ENCODE data around the gene TADA2B.

The TADA2B gene

DNA sequence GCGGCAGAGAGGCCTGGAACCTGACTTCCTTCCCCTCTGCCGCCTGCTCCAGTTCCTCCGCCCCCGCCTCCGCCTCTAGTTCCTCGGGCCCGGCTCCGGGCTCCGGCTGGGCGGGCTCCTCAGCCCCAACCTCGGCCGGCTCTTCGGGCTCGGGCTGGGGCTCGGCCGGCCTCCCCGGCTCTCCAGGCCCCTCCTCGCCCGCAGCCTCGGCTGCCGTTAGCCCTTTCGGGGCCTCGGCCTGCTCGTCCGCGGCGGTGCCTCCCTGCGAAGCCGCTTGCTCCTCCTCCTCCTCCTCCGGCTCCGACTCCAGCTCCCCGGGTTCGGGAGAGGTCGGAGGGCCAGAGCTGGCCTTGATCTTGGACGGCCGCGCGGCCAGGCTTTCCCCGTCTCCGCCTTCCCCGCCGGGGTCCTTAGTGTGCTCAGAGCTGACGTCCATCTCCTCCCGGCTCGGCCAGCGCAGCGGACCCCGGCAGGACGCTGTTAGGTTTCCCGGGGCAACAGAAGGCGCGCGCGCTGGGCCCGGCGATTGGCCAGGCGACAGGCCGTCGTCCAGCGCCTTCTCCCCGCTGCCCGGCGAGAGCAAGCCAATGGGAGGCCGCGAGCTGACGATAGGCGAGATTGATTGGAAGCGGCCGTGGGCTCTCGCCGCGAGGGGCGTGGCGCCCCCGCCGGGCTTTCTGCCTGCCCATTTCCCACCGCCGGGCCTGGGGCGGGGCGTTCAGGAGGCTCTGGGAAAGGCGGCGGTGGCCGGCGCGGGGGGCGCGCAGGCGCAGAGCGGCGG lies 479 bp upstream of the TADA2B start:
- peak; percentile 96 for DNase-seq

DNA sequence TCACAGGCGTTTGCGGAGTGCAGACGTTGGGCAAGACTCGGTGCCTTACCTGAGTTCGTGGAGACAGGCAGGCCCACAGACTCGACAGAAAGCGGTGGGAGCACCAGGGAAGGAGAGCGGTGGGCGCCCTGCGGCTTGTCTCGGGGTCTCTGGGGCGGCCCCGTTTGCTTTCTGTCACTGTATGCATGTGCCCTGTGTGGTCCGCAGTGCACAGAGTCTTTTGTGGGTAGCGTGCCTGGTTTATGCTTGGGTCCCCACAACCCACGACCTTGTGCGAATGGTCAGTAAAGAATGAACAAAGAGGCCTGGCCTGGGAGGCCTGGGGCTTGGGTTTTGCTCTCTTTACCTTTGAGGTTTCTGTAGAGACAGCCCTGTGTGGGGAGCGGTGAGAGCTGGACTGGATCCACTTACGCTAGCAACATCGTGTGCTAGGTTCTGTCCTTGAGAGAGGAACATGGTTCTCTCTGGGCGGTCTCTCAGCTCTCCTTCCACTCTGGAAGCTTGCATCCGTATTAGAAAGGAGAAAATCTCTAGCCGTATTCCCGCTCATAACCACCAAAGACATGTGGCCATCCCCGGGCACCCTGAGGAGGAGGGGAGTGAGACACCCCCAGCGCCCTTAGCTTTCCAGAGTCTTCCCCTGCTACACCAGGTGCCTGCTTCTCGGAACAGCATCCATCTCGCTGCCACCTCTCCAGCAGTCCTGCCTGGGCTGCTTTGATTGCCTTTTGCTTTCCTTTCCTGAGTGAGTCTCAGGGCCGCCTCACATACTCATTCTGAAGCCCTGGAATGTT lies 1.2 kb downstream of the TADA2B start:
- no peak for DNase-seq

DNA sequence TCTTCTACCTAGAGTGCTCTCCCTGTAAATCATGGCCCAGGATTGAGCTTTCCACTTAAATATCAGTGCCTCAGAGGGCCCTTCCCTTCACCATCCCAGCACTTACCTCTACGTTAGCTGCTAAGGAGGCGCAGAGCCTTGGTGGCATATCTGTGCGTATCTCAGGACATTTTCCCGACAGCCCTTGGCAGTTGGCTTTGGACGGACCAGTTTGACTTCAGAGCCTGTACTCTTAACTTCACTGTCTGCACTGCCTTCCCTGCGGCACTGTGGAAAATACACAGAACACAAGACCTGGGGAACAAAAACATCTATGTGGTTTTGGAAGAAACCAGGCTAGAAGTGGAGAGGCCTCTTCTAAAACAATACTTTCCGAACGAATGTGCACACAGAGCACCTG lies 2.4 kb downstream of the TADA2B start:
- no peak for DNase-seq

DNA sequence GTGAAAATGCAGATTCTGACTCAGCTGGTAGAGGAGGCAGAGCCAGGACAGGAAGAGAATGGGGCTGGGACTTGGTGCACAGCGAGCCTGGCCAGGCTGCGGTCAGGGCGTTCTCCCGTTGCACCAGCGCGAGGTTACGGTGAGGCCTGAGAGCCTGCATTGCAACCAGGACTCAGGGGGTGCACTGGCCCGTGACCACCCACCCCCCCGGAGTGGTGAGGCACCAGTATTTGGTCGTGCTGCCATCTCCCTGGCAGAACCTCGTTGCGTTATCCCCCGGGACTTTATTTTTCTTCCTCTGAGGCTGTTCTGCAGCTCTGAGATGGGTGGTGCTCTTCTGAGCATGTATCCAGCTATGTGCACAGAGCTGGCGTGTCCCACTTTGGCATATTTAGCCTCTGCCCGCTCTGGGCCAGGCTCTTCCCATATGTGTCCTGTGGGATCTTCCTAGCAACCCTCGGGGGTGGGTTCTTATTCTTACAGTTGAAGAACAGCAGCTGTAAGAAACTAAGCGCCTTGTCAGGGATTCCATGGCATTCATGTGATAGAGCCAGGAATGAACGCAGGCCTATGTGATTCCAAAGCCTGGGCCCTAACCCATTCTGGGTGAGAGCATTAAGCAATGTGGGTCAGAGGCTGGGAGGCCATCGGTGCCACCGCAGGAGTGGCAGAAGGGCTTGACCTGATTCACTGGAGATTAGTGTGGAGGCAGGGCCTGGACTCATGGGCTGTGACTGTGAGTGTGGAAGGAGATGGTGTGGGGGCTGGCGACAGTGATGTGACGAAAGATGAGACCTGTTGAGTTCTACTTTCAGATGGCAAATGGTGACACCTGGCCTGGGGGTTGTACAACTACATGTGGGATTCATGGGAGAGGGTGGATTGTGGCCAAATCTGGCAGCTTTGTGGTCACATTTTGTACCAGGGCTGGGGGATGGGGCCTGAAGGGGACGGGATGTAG lies 3.1 kb downstream of the TADA2B start:
- DNase-seq, result no peak

DNA sequence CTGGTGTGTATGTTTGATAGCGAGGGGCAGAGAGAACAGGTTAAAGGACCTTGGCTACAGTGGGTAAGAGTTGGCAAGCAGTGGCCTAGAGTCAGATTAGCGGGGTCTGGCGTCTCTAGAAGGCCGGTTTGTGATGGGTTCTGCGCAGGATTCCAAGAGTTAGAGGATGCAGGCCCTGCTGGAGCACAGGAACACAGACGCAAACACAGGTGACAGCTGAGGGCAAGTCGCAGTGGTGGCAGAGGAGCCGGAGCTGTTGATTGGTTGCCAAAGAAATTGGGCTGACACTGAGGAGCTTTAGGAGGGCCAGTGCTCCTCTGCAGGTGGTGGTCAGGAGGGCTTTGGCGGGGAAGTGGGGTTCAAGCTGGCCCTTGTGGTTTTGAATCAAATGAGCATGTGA lies 3.8 kb downstream of the TADA2B start:
- no peak for DNase-seq

DNA sequence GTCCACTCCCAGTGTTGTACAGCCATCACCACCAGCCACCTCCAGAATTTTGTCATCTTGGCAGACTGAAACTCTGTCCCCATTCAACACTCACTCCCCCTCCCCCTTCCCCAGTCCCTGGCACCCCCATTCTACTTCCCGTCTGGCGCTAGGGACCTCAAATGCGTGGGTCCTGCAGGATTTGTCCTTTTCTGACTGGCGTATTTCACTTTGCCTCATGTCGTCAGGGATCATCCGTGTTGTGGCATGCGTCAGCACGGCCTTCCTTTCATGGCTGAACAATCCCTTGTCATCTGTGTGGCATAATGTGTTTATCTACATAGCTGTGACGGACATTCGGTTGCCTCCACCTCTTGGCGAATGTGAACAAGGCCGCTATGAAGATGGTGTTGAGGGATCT lies 5.5 kb downstream of the TADA2B start:
- DNase-seq, result no peak

DNA sequence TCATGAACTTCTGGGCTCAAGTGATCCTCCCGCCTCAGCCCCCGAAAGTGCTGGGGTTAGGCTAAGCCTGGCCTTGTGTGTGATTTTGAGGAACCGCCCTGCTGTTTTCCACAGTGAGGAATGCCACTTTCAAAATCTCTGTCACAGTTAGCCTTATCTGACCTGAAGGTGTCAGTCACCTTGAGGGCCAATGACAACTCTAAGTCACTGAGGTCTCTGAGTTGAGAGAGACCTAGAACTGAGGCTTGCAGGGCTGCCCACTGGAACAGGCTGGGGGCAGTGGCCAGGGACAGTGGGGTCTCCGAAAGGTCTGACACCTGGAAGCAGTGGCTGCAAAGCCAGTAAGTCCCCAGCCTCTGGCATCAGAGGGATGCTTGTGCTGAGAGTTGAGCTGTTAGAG lies 6.1 kb downstream of the TADA2B start:
- no peak for DNase-seq

DNA sequence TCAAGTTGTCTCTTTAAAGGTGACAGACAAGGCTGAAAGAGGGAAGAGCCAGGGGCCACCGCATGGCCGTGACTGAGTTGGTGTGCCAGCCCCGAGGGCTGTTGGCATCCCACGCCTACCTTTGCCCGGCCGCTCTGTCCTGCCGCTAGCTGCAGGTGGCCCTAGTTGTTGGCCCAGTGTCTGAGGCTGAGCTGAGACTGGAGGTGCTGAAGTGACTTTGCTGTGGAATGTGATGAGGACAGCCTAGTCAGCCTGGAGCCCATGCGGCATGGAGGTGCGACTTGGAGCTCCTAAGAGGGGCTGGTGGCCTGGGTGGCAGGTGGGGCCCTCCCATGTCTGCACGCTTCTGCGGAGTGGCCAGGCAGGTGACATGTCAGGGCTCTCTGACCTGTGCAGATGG lies 6.6 kb downstream of the TADA2B start:
- DNase-seq, result no peak

DNA sequence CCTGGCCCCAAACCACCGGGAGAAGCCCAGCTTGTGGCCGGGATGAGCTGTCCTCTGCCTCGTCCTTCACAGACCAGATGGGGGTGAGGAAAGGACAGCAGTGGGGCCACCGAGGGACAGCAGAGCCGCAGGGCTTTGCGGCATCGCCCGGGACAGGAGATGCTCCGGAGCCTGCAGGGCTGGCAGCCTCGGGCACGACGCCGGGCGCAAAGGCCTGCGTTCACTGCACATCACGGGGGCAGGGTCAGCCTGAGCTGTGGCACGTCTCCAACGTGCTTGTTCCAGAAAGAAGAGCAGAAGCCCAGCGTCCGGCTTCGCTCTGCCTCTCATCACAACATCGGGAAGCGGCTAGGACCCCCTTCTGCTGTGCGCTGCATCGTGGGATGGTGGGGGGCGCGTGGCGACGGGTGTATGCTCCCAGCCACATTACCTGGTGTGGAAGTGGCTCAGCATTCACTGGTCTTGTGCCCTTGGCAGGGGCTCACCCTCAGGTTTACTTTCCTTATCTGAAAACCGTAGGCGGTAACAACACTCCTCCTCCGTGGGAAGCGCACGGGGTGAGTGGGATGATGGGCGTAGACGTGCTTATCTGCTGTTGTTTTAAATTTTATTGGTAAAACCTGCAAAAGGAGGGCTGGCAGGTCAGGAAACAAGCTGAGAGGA lies 7.4 kb downstream of the TADA2B start:
- no peak for DNase-seq

DNA sequence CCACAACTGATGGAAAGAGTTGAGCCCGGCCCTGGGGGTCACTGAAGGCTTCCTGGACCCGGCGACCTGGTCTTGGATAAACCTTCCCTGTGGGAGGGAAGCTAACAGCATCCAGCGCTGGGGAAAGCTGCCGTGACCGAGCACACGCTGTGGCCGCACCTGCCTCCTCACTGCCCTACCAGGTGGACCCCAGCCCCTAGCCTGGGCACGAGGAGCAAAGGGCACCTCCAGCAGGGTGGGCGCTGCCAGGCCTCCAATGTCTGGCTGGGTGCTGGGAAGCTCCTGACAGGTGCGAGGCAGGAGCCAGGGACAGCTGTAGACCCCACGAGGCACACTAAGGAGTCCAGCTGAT lies 7.9 kb downstream of the TADA2B start:
- DNase-seq, result no peak

DNA sequence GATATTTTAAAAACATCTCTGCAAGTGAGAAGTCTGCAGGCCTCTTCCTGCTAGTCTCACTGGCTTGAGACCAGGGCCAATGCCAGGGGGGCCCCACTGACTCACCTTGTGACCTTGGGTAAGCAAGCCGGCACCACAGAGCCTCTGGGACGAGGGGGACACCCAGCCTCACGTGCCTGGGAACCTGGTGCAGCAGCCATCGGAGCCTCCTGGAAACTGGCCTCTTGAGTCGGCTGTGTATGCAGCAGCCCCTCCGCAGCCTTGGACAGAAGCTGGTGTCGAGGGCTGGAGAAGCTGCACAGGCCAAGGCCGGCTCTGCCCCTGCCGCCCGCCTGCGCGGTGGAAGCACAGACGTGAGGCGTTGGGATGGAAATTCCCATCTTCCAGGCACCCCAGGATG lies 8.7 kb downstream of the TADA2B start:
- no peak for DNase-seq

DNA sequence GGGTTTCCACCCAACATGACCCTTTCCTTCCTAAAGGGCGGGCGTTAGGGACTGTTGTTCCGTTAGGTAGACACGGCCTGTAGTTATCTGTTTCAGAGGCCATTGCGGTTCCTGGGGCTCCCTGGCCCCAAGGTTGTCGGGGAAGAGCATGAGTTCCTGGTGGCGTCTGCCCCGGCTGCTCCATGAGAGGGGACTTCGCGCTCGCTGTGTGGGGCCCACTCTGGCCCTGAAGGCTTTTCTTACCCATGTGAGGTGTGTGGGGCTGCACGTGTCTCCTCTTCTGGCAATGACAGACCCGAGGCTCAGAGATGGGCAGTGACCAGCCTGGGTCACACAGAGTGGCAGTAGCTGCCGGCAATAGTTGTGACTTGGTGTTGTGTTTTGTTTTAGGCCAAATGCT lies 9.1 kb downstream of the TADA2B start:
- no peak for DNase-seq

DNA sequence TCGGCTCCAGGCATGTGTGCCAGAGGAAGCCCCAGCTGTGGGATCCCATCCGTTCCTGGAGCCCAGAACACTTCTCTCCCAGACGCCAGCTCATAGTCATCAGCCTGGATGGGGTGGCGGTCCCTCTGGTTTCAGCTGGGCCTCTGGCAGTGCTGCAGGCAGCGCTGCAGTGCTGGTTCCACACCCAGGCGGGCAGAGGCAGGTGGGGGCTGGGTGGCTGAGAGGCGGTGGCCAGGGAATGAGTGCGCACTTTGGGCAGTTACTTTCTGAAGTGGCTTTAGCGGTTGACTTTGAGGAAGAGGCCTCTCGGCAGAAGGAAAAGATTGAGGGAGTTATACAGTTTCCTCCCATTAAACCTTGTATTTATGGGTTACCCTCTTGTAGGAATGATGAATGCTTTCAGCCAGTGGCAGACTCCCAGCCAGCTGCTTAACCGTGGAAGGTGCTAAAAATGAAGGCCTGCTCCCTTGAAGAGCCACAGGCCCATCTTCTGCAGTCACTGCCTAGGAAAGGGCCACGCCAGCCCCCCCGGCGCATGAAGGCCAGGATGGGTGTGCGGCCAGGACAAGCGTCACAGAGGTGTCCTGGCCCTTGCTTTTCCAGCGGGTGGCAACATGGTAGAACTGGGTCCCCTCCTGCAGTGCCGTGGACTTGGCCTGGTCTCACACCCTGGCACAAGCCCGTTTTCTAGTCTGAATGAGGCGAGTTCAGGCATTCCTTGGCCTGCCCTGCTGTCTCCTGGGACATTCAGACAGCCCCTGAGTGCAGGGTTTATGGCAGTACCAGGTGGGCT lies 9.9 kb downstream of the TADA2B start:
- no peak for DNase-seq

DNA sequence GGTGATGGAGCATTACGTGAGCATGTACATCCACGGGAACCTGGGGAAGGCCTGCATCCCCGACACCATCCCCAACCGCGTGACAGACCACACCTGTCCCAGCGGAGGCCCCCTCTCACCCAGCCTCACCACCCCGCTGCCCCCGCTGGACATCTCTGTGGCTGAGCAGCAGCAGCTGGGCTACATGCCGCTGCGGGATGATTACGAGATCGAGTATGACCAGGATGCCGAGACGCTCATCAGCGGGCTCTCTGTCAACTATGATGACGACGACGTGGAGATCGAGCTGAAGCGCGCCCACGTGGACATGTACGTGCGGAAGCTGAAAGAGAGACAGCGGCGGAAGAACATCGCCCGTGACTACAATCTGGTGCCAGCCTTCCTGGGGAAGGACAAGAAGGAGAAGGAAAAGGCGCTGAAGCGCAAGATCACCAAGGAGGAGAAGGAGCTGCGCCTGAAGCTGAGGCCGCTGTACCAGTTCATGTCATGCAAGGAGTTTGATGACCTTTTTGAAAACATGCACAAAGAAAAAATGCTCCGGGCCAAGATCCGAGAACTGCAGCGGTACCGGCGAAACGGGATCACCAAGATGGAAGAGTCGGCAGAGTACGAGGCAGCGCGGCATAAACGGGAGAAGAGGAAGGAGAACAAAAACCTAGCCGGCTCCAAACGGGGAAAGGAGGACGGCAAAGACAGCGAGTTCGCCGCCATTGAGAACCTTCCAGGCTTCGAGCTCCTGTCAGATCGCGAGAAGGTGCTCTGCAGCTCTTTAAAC lies 11.1 kb downstream of the TADA2B start:
- DNase-seq, result no peak

DNA sequence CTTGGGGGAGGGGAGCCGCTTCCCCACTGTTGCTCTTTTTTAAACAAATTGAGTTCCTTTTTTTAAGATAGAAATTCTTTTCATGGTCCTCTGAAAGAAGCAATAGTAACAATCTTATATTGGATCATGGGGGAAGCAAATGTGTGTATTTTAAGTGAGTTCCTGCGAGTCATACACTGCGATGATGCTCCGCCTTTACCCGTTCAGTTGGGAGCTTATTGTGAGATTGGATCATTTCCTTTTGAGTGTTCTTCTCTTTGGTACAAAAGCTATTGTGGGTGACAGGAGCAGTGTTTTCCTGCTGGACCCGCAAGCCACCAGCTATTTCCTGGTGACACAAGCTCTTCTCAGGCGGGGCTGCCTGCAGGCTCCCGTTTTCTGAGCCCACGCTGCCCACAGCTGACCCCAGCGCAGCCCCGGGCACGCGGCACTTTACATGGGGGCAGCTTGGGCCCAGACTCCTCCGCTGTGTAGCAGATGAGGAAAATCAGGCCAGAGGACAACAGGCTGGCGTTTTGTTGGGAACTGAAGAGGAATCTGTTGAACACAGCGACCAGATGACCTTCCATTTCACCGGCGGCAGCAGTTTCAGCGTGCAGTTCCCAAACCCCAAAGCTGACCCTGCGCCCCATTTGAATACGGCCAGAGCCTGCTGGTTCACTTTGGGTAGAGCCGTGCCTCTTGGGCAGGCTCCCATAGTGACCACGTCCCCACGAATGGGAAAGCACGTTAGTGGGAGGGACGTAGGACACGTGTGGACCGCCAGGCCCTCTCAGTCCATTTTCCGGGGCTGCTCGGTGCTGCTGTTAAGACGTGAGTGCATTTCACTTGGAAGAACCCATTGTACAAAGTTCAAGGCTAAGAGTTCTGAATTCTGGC lies 12.2 kb downstream of the TADA2B start:
- no peak for DNase-seq

DNA sequence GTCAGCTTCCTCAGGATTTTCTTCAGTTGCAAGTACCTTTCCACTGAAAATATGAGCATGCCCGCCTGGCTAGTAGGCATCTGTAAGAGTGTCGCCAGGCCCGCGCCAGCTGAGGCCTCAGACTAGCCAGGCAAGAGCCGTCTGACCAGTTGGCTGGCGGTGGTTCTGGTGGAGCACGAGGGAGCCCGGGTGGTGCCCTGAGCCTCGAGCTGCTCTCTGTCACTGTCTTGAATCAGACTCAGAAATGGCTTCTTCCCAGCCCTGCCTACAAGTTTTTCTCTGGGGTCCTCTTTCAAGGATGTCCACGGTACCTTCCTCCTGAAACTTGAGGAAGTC lies 12.8 kb downstream of the TADA2B start:
- DNase-seq, result no peak

DNA sequence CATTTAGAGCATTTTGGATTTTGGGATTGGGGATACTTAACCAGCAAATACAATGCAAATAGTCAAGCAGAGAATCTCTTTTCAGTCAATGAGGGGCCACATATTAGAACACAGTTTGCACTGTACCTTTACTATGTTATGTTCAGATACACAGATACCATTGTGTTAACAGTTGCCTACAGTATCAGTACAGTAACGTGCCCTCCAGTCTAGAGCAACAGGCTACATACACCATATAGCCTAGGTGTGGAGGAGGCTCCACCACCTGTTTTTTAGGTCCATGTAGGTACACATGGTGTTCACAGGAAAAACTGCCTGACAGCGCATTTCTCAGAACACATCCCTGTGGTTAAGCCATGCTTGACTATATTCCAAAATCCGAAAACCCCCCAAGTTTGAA lies 15.6 kb downstream of the TADA2B start:
- DNase-seq, result no peak

DNA sequence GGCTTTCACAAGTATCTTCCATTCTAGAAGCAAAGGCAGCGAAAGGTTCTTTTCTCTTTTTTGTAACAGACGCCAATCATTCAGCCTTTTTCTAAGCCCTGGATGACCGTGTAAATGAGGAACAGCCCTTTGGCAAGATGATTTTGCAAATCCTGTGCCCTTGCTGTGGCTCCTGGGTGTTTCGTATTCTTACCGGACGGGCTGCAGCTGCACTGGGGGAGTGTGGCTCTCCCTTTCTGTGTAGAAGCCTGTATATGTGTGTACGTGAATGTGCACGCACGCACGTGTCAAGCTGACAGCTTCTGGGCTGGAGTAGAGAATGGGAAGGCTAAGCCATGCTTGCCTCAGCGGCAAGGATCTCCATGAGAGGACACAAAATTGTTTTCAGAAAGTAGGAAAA lies 16.5 kb downstream of the TADA2B start:
- DNase-seq, result no peak

DNA sequence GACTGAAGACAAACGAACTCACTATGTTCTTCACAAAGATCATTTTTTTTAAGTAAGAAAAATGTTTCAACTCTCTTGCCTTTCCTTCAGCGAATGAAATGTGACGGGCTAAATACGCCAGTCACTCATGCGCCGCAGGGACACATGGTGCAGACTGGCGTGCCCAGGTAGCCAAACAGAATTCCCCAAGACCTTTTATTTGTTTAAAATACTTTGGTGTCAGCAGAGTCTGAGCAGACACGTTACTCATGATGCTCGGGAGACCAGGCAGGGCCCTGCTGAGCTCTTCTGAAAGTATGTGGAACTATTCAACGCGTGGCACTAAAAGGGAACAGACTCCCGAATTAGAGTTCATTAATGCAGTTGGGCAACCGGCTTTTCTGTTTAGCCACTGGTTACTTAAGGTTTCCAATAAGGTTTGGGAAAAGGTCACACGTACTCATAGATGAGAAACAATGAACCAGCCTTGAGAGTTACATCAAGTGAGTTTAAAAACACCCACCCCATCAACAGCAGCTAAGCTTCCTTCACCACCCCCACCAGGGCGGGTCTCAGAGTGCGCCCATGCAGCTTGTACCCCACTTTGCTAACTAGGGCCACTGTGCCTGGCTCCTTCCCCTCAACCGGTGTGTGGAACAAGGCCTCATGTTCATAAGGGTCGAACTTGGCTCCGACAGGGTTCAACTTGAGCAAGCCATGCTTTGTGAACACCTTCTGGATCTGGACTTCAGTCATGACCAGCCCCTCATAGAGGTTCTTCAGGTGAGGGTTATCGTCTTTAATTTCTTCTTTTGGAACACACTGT lies 17.4 kb downstream of the TADA2B start:
- DNase-seq, result no peak

All from NCI-H774 (cell line).